GM23338 (cell line): ENCODE data around the gene OR5M3. TPM values are rescaled to one million over a fixed set of nuclear protein-coding genes. Genes with fewer than 3 reads are reported as not detected.

Experiments used
- ATAC-seq: fragments of 200-7000 bp; cut with Tn5 transposase; 3 replicates; pipeline ENCODE4 v1.9.1; 2020
- DNase-seq: peaks from one replicate; pipeline ENCODE4 v3.0.0-alpha.2; 2015; ENCODE audit warnings: low spot score
- H2AFZ ChIP-seq: fragments of 200-600 bp; sonication (generic); 2 replicates; pipeline ENCODE4 v1.8.0; 2016; ENCODE audit warnings: antibody characterized with exemption, mild to moderate bottlenecking, moderate library complexity
- H3F3A ChIP-seq: fragments of 200-600 bp; sonication (generic); replicated peaks from 2 replicates; pipeline ENCODE4 v1.8.0; 2017; ENCODE audit warnings: antibody characterized with exemption, mixed run types, low read depth
- H3K27ac ChIP-seq: fragments of 200-600 bp; sonication (generic); 2 replicates; pipeline ENCODE4 v1.6.1; 2016; ENCODE audit warnings: low read depth
- H3K27me3 ChIP-seq: fragments of 200-600 bp; sonication (generic); 2 replicates; pipeline ENCODE4 v1.8.0; 2016; ENCODE audit warnings: mild to moderate bottlenecking, mixed run types, moderate library complexity; ENCODE audit not compliant: insufficient read depth
- H3K36me3 ChIP-seq: fragments of 200-600 bp; sonication (generic); 2 replicates; pipeline ENCODE4 v1.8.0; 2016; ENCODE audit warnings: mild to moderate bottlenecking; ENCODE audit not compliant: insufficient read depth
- H3K4me1 ChIP-seq: fragments of 200-600 bp; sonication (generic); 2 replicates; pipeline ENCODE4 v1.8.0; 2016; ENCODE audit warnings: mild to moderate bottlenecking, moderate library complexity; ENCODE audit not compliant: insufficient read depth
- H3K4me2 ChIP-seq: fragments of 200-600 bp; sonication (generic); 2 replicates; pipeline ENCODE4 v1.7.1; 2017; ENCODE audit warnings: mixed run types
- H3K4me3 ChIP-seq: fragments of 200-600 bp; sonication (generic); 2 replicates; pipeline ENCODE4 v1.6.1; 2016; ENCODE audit warnings: mixed run types
- H3K79me2 ChIP-seq: fragments of 200-600 bp; sonication (generic); replicated peaks from 2 replicates; pipeline ENCODE4 v1.8.0; 2017; ENCODE audit warnings: mild to moderate bottlenecking; ENCODE audit not compliant: insufficient read depth
- H3K9me2 ChIP-seq: fragments of 200-600 bp; sonication (generic); 2 replicates; pipeline ENCODE4 v1.8.0; 2017; ENCODE audit not compliant: insufficient read depth
- H4K20me1 ChIP-seq: fragments of 200-600 bp; sonication (generic); replicated peaks from 2 replicates; pipeline ENCODE4 v1.8.0; 2017; ENCODE audit warnings: mild to moderate bottlenecking; ENCODE audit not compliant: insufficient read depth
- H3K27ac Mint-ChIP-seq: 2 replicates; pipeline ENCODE4 v1.8.0; 2020; ENCODE audit warnings: inconsistent platforms, mild to moderate bottlenecking, moderate library complexity, mixed read lengths
- H3K27me3 Mint-ChIP-seq: 3 replicates; pipeline ENCODE4 v1.8.0; 2022; ENCODE audit warnings: low read depth, mild to moderate bottlenecking, moderate library complexity, mixed read lengths, inconsistent platforms; ENCODE audit not compliant: insufficient read depth, poor library complexity
- H3K36me3 Mint-ChIP-seq: 3 replicates; pipeline ENCODE4 v1.8.0; 2021; ENCODE audit warnings: low read depth, mild to moderate bottlenecking, inconsistent platforms, moderate library complexity, mixed read lengths
- H3K4me1 Mint-ChIP-seq: 3 replicates; pipeline ENCODE4 v1.8.0; 2020; ENCODE audit warnings: mild to moderate bottlenecking, inconsistent platforms, mixed read lengths
- H3K4me3 Mint-ChIP-seq: 3 replicates; pipeline ENCODE4 v1.8.0; 2021; ENCODE audit warnings: moderate library complexity, mild to moderate bottlenecking, inconsistent platforms, mixed read lengths
- H3K9me3 Mint-ChIP-seq: 3 replicates; pipeline ENCODE4 v1.8.0; 2020; ENCODE audit warnings: moderate library complexity, mild to moderate bottlenecking, inconsistent platforms, mixed read lengths
- CREB1 ChIP-seq: fragments of 250-450 bp; sonication (Bioruptor Pico); IDR thresholded peaks from 2 replicates; pipeline ENCODE4 v1.5.0; 2020; ENCODE audit warnings: low read depth, mild to moderate bottlenecking, moderate library complexity
- CTCF ChIP-seq, 2 experiments: fragments of 200-600 bp in 1 of 2; sonication (generic) in 1 of 2; conservative IDR thresholded peaks; 2 replicates each; pipeline versions ENCODE4 v1.5.1 to v1.6.1; 2016 to 2017; ENCODE audit warnings: antibody characterized with exemption in 2 of 2, low read depth in 2 of 2, mild to moderate bottlenecking in 2 of 2, moderate library complexity in 1 of 2
- ETS1 ChIP-seq: IDR thresholded peaks from 2 replicates; pipeline ENCODE4 v1.6.1; 2016; ENCODE audit warnings: antibody characterized with exemption
- EZH2 ChIP-seq: fragments of 200-600 bp; sonication (generic); IDR thresholded peaks from one replicate; pipeline ENCODE4 v1.8.0; 2017; ENCODE audit warnings: antibody characterized with exemption, mild to moderate bottlenecking, low read depth; ENCODE audit not compliant: unreplicated experiment
- EZH2phosphoT487 ChIP-seq: fragments of 200-600 bp; sonication (generic); IDR thresholded peaks from one replicate; pipeline ENCODE4 v1.8.1; 2018; ENCODE audit warnings: antibody characterized with exemption; ENCODE audit not compliant: unreplicated experiment
- JUNB ChIP-seq: IDR thresholded peaks from one replicate; pipeline ENCODE4 v1.6.1; 2016; ENCODE audit warnings: antibody characterized with exemption; ENCODE audit not compliant: unreplicated experiment
- NANOG ChIP-seq: IDR thresholded peaks from 2 replicates; pipeline ENCODE4 v1.6.1; 2016; ENCODE audit warnings: antibody characterized with exemption, borderline replicate concordance
- POLR2AphosphoS5 ChIP-seq: IDR thresholded peaks from 2 replicates; pipeline ENCODE4 v1.6.1; 2016; ENCODE audit warnings: antibody characterized with exemption, low read depth
- REST ChIP-seq: IDR thresholded peaks from one replicate; pipeline ENCODE4 v1.6.1; 2018; ENCODE audit warnings: antibody characterized with exemption; ENCODE audit not compliant: unreplicated experiment
- STAT1 ChIP-seq: IDR thresholded peaks from one replicate; pipeline ENCODE4 v1.6.1; 2016; ENCODE audit warnings: antibody characterized with exemption; ENCODE audit not compliant: unreplicated experiment
- ZNF114 ChIP-seq: fragments of 250-450 bp; sonication (Bioruptor Pico); IDR thresholded peaks from 2 replicates; pipeline ENCODE4 v1.5.0; 2020; ENCODE audit warnings: mild to moderate bottlenecking, moderate library complexity
- ZNF331 ChIP-seq: fragments of 250-450 bp; sonication (Bioruptor Pico); IDR thresholded peaks from 2 replicates; pipeline ENCODE4 v1.5.0; 2020; ENCODE audit warnings: low read depth, mild to moderate bottlenecking, moderate library complexity
- polyA plus RNA-seq: library from polyadenylated mRNA; unstranded; fragments of >200 nt; fragmentation: Nextera tagmentation; extraction: Ambion mirVana; gene quantifications from 2 replicates; pipeline ENCODE4 v1.2.1, GENCODE V29; 2016
- total RNA-seq: library from RNA; depleted of rRNA; stranded (reverse); fragments of >200 nt; shearing (Covaris generic); gene quantifications from 2 replicates; pipeline ENCODE4 v1.2.3, GENCODE V29; 2014

Gene OR5M3
- total and polyA plus RNA-seq, 2 experiments from 2014 or later: not detected

- TF ChIP-seq REST: no peak
- TF ChIP-seq EZH2phosphoT487: no peak
- TF ChIP-seq EZH2: no peak
- TF ChIP-seq ETS1: no peak
- no peak for TF ChIP-seq ZNF331 (CRISPR knock-in tag)
- no peak for TF ChIP-seq NANOG
- TF ChIP-seq STAT1: no peak
- TF ChIP-seq CTCF (conservative IDR thresholded peaks at IDR 0.05; ENCODE audit: low read depth in 2 of 2): no peak
- no peak for TF ChIP-seq POLR2AphosphoS5
- no peak for TF ChIP-seq JUNB
Measured at GRCh38 chr11:56474729-56475235, 1.6 kb upstream of the OR5M3 start (continued).

- peaks cover 4% of the 10 kb centered on the region for H3K27me3 Mint-ChIP-seq
- TF ChIP-seq POLR2AphosphoS5 (no peak), ZNF114 (CRISPR knock-in tag) (no peak), EZH2 (no peak), EZH2phosphoT487 (no peak), REST (no peak), CREB1 (CRISPR knock-in tag) (no peak), NANOG (no peak), STAT1 (no peak), CTCF (conservative IDR thresholded peaks at IDR 0.05; ENCODE audit: low read depth in 2 of 2) (no peak), JUNB (no peak)
Measured at GRCh38 chr11:56457076-56457475, 16.1 kb downstream of the OR5M3 start.

More at GRCh38 chr11:56457076-56457475, 16.1 kb downstream of the OR5M3 start:
- Histone ChIP-seq H3K9me2 (no peaks in the 10 kb centered on the region), H3K79me2 (no peaks in the 10 kb centered on the region), H3K4me3 (no peak overlapping the region), H3K4me2 (no peak overlapping the region), H2AFZ (no peak overlapping the region), H3K27me3 (no peaks in the 10 kb centered on the region), H3F3A (no peaks in the 10 kb centered on the region), H3K36me3 (no peaks in the 10 kb centered on the region), H4K20me1 (no peaks in the 10 kb centered on the region), H3K27ac (no peak overlapping the region), H3K4me1 (peaks cover 16% of the 10 kb centered on the region; the same call in 1 of the 2 replicates)
- DNase-seq (no peak), ATAC-seq (no peak)
- Mint-ChIP-seq H3K27ac (no peak overlapping the region; the same call in 1 of the 2 replicates), H3K36me3 (no peaks in the 10 kb centered on the region; the same call in 2 of the 3 replicates), H3K4me3 (no peak overlapping the region), H3K4me1 (peaks cover 21% of the 10 kb centered on the region; the same call in 2 of the 3 replicates), H3K9me3 (peaks cover 10% of the 10 kb centered on the region)
